SK-N-SH (cell line): ENCODE results near the gene ANXA11. TPM values are rescaled to one million over a fixed set of nuclear protein-coding genes. Genes with fewer than 3 reads are reported as not detected.
"Not testable (repeated sequence)": the region's sequence is repeated elsewhere in the genome, so short reads cannot be mapped to it uniquely, and the experiment has no call there.

ENCODE experiments used
- CTCF ChIA-PET: fragments of 300-600, 350-600 bp; formaldehyde crosslinking; extraction: SDS; loops from one replicate; lab custom pipeline; 2021; lab: Yijun Ruan, JAX
- POLR2A ChIA-PET: fragments of 350-600 bp; sonication (Branson Sonifier 250); formaldehyde crosslinking; extraction: SDS; loops from one replicate; lab custom pipeline; 2020; ENCODE audit warnings: antibody characterized with exemption, inconsistent platforms; lab: Yijun Ruan, JAX
- DNase-seq: peaks from one replicate; pipeline ENCODE4 v3.0.0; 2012
- H2AFZ ChIP-seq: fragments of 200-600 bp; sonication (generic); 2 replicates; pipeline ENCODE4 v1.8.1; 2016; ENCODE audit warnings: antibody characterized with exemption, mild to moderate bottlenecking, low read depth
- H3F3A ChIP-seq: fragments of 200-600 bp; sonication (generic); replicated peaks from 2 replicates; pipeline ENCODE3; 2016; ENCODE audit warnings: antibody characterized with exemption, mild to moderate bottlenecking; ENCODE audit not compliant: insufficient read depth
- H3K27ac ChIP-seq, 2 experiments: fragments of 200-500 bp in 1 of 2; fragments of 200-600 bp in 1 of 2; sonication (Bioruptor generic) in 1 of 2; sonication (generic), shearing (Covaris generic) in 1 of 2; 2 replicates each; pipeline versions ENCODE4 v1.5.1 to v1.6.1; 2014 to 2016; ENCODE audit warnings: low read depth in 2 of 2, inconsistent platforms in 1 of 2, low read length in 1 of 2, mild to moderate bottlenecking in 1 of 2, mixed read lengths in 1 of 2
- H3K27me3 ChIP-seq: fragments of 200-600 bp; sonication (generic), shearing (Covaris generic); 2 replicates; pipeline ENCODE4 v1.6.1; 2016; ENCODE audit warnings: mixed run types; ENCODE audit not compliant: insufficient read depth
- H3K36me3 ChIP-seq, 2 experiments: fragments of 200-500 bp in 1 of 2; fragments of 200-600 bp in 1 of 2; sonication (Bioruptor generic) in 1 of 2; sonication (generic) in 1 of 2; replicated peaks in 1 of 2; 2 replicates each; pipeline versions ENCODE3 to v1.5.1; 2014 to 2016; ENCODE audit warnings: low read length in 1 of 2, mild to moderate bottlenecking in 1 of 2; ENCODE audit not compliant: insufficient read depth in 2 of 2, control insufficient read depth in 1 of 2
- H3K4me1 ChIP-seq, 2 experiments: fragments of 200-500 bp in 1 of 2; fragments of 200-600 bp in 1 of 2; sonication (Bioruptor generic) in 1 of 2; sonication (generic), shearing (Covaris generic) in 1 of 2; 2 replicates each; pipeline versions ENCODE4 v1.5.1 to v1.6.1; 2014 to 2016; ENCODE audit warnings: low read depth in 1 of 2, low read length in 1 of 2, mixed run types in 1 of 2; ENCODE audit not compliant: insufficient read depth in 2 of 2, control insufficient read depth in 1 of 2
- H3K4me2 ChIP-seq: fragments of 200-600 bp; sonication (generic), shearing (Covaris generic); 2 replicates; pipeline ENCODE4 v1.6.1; 2017; ENCODE audit warnings: mixed run types
- H3K4me3 ChIP-seq, 2 experiments: fragments of 200-500 bp in 1 of 2; fragments of 200-600 bp in 1 of 2; sonication (Bioruptor generic) in 1 of 2; sonication (generic), shearing (Covaris generic) in 1 of 2; 2 replicates each; pipeline versions ENCODE4 v1.5.1 to v1.8.1; 2014 to 2016; ENCODE audit warnings: low read depth in 2 of 2, inconsistent platforms in 1 of 2, low read length in 1 of 2, mild to moderate bottlenecking in 1 of 2, mixed read lengths in 1 of 2, moderate library complexity in 1 of 2
- H3K79me2 ChIP-seq: fragments of 200-600 bp; sonication (generic); 2 replicates; pipeline ENCODE4 v1.8.1; 2017; ENCODE audit warnings: mild to moderate bottlenecking; ENCODE audit not compliant: insufficient read depth
- H3K9ac ChIP-seq: fragments of 200-600 bp; sonication (generic); 2 replicates; pipeline ENCODE4 v1.6.1; 2017; ENCODE audit warnings: mixed run types
- H3K9me2 ChIP-seq: fragments of 200-600 bp; sonication (generic); 2 replicates; pipeline ENCODE4 v1.6.1; 2017; ENCODE audit warnings: mixed run types
- H3K9me3 ChIP-seq: fragments of 200-600 bp; sonication (generic); 2 replicates; pipeline ENCODE4 v1.6.1; 2017; ENCODE audit warnings: mixed run types, mild to moderate bottlenecking, moderate library complexity
- H4K20me1 ChIP-seq: fragments of 200-600 bp; sonication (generic); 2 replicates; pipeline ENCODE4 v1.6.1; 2017; ENCODE audit warnings: mild to moderate bottlenecking, mixed run types; ENCODE audit not compliant: insufficient read depth
- CHD2 ChIP-seq: fragments of 150-350 bp; IDR thresholded peaks from 2 replicates; pipeline ENCODE4 v1.6.1; 2018; ENCODE audit warnings: low read length; ENCODE audit not compliant: partially characterized antibody
- EP300 ChIP-seq, 2 experiments: IDR thresholded peaks; 2 replicates each; pipeline versions ENCODE4 v1.4.0 to v1.6.1; 2012; ENCODE audit warnings: borderline replicate concordance in 1 of 2, low read depth in 1 of 2, low read length in 1 of 2
- EZH2phosphoT487 ChIP-seq: fragments of 200-600 bp; sonication (generic); IDR thresholded peaks from 2 replicates; pipeline ENCODE4 v1.6.1; 2017; ENCODE audit warnings: low read depth, mixed run types, mild to moderate bottlenecking, antibody characterized with exemption, moderate library complexity, borderline replicate concordance
- FOXM1 ChIP-seq: IDR thresholded peaks from 2 replicates; pipeline ENCODE4 v1.4.0; 2012; ENCODE audit warnings: low read depth, mild to moderate bottlenecking
- IRF3 ChIP-seq: fragments of 150-350 bp; IDR thresholded peaks from 2 replicates; pipeline ENCODE4 v1.6.1; 2016; ENCODE audit warnings: mild to moderate bottlenecking, low read depth, low read length
- JUND ChIP-seq: IDR thresholded peaks from 2 replicates; pipeline ENCODE4 v1.4.0; 2012
- NFIC ChIP-seq: IDR thresholded peaks from 2 replicates; pipeline ENCODE4 v1.4.0; 2012; ENCODE audit warnings: borderline replicate concordance
- POLR2AphosphoS5 ChIP-seq: IDR thresholded peaks from 2 replicates; pipeline ENCODE4 v1.6.1; 2012; ENCODE audit warnings: low read depth, low read length
- RAD21 ChIP-seq: IDR thresholded peaks from 2 replicates; pipeline ENCODE4 v1.6.1; 2012; ENCODE audit warnings: mild to moderate bottlenecking, low read length
- REST ChIP-seq: IDR thresholded peaks from 2 replicates; pipeline ENCODE4 v1.6.1; 2012; ENCODE audit warnings: mild to moderate bottlenecking, low read depth, low read length, moderate library complexity
- RFX5 ChIP-seq: IDR thresholded peaks from 2 replicates; pipeline ENCODE4 v1.6.1; 2012; ENCODE audit warnings: mild to moderate bottlenecking, improper control_type of control experiment, low read length
- SIN3A ChIP-seq: IDR thresholded peaks from 2 replicates; pipeline ENCODE4 v1.6.1; 2012; ENCODE audit warnings: low read depth, mild to moderate bottlenecking, low read length, moderate library complexity, borderline replicate concordance
- SMC3 ChIP-seq: IDR thresholded peaks from 2 replicates; pipeline ENCODE4 v1.6.1; 2012; ENCODE audit warnings: low read depth, low read length, improper control_type of control experiment
- TAF1 ChIP-seq: IDR thresholded peaks from 2 replicates; pipeline ENCODE4 v1.6.1; 2012; ENCODE audit warnings: low read depth, mild to moderate bottlenecking, low read length, moderate library complexity, borderline replicate concordance
- YY1 ChIP-seq: IDR thresholded peaks from 2 replicates; pipeline ENCODE4 v1.4.0; 2012; ENCODE audit warnings: low read depth, mild to moderate bottlenecking
- WGBS: methylation state at CpG from one replicate; pipeline ENCODE4 v1.1.6; 2017; ENCODE audit warnings: low lambda C conversion rate; 5-methylcytosine and 5-hydroxymethylcytosine counted together
- polyA plus RNA-seq, 3 experiments: library from polyadenylated mRNA; depleted of rRNA; stranded (reverse); fragments of >200 nt; gene quantifications; 2 replicates each; pipeline ENCODE4 v1.2.3, GENCODE V29; 2012
- TF ChIP-seq, protein P1 (sequence below): IDR thresholded peaks from 2 replicates; pipeline ENCODE4 v1.4.0; 2012; ENCODE audit warnings: low read depth, borderline replicate concordance
- TF ChIP-seq, protein P2 (sequence below): IDR thresholded peaks from 2 replicates; pipeline ENCODE4; 2012

Gene ANXA11
- polyA plus RNA-seq, 1 of the 3 experiments (the other 2 are of a cell fraction): 53.6 TPM

- H2AFZ ChIP-seq, H3K9me3 ChIP-seq, H3K9ac ChIP-seq, H3K79me2 ChIP-seq, H3F3A ChIP-seq, H3K4me3 ChIP-seq, H3K36me3 ChIP-seq, H4K20me1 ChIP-seq, H3K27ac ChIP-seq, H3K4me2 ChIP-seq, H3K4me1 ChIP-seq, DNase-seq, H3K9me2 ChIP-seq: not testable (repeated sequence)
- WGBS: 91% methylated on average over 9 of the region's 9 CpGs
- CTCF ChIA-PET: interaction anchor here (2.9 kb wide), 1 partner anchor 10 kb away, joined by 16 read pairs; no protein-coding TSS in a partner anchor
- H3K27me3 ChIP-seq: peaks cover 23% of the 10 kb centered on the region; the same call in 1 of the 2 replicates
- POLR2A ChIA-PET: interaction anchor here (1.0 kb wide), 1 partner anchor 72 kb away, joined by 4 read pairs; the partner anchor contains the start of gene ANXA11
Measured at GRCh38 chr10:80133687-80134086, 71.7 kb downstream of the ANXA11 start.

DNA sequence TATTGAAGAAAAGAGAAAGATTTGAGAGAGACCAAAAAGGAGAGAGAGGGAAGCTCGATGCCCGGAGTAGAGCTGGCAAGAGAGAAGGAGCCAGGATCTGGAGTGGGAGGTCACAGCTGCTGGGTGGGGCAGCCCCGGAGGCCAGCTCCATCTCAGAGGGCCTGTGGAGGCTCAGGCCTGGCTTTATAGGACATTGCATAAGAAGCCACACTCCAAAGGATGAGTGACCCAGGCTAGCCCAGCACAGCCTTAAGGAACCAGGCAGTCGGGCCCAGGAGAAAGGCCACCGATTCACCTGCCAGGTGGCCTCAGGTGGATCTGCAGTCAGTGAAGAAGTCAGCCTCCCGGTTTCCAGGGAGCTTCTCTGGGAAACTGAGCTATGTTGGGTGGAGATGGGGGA, 72.1 kb downstream of the ANXA11 start:
- no peak overlapping the region for H3K27ac ChIP-seq
- ChIA-PET CTCF (interaction anchor here (2.9 kb wide), 1 partner anchor 10 kb away, joined by 16 read pairs; no protein-coding TSS in a partner anchor), POLR2A (interaction anchor here (1.0 kb wide), 1 partner anchor 72 kb away, joined by 4 read pairs; the partner anchor contains the start of gene ANXA11)
- peaks cover 2% of the 10 kb centered on the region for H3F3A ChIP-seq
- H4K20me1 ChIP-seq: no peaks in the 10 kb centered on the region
- H3K4me3 ChIP-seq: no peak overlapping the region
- 0 out of 2 replicates have a peak overlapping the region, but pooled peaks have one; percentile 63 for H2AFZ ChIP-seq
- no peak for DNase-seq
- H3K4me1 ChIP-seq: no peaks in the 10 kb centered on the region; a peak in 1 of 4 replicates
- TF ChIP-seq REST: no peak
- no peak for TF ChIP-seq RAD21
- TF ChIP-seq IRF3: no peak
- no peak for TF ChIP-seq TAF1
- TF ChIP-seq EP300 (IDR thresholded peaks at IDR 0.05; ENCODE audit: borderline replicate concordance in 1 of 2, low read depth in 1 of 2, low read length in 1 of 2): no peak
- no peak for TF ChIP-seq JUND
- TF ChIP-seq NFIC: no peak
- TF ChIP-seq, protein P1, sequence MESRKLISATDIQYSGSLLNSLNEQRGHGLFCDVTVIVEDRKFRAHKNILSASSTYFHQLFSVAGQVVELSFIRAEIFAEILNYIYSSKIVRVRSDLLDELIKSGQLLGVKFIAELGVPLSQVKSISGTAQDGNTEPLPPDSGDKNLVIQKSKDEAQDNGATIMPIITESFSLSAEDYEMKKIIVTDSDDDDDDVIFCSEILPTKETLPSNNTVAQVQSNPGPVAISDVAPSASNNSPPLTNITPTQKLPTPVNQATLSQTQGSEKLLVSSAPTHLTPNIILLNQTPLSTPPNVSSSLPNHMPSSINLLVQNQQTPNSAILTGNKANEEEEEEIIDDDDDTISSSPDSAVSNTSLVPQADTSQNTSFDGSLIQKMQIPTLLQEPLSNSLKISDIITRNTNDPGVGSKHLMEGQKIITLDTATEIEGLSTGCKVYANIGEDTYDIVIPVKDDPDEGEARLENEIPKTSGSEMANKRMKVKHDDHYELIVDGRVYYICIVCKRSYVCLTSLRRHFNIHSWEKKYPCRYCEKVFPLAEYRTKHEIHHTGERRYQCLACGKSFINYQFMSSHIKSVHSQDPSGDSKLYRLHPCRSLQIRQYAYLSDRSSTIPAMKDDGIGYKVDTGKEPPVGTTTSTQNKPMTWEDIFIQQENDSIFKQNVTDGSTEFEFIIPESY: no peak
- TF ChIP-seq SMC3: no peak
- TF ChIP-seq POLR2AphosphoS5: no peak
- no peak for TF ChIP-seq SIN3A
- no peak for TF ChIP-seq RFX5
- TF ChIP-seq, protein P2, sequence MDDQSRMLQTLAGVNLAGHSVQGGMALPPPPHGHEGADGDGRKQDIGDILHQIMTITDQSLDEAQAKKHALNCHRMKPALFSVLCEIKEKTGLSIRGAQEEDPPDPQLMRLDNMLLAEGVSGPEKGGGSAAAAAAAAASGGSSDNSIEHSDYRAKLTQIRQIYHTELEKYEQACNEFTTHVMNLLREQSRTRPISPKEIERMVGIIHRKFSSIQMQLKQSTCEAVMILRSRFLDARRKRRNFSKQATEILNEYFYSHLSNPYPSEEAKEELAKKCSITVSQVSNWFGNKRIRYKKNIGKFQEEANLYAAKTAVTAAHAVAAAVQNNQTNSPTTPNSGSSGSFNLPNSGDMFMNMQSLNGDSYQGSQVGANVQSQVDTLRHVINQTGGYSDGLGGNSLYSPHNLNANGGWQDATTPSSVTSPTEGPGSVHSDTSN: no peak
- no peak for TF ChIP-seq CHD2
- no peak for TF ChIP-seq YY1
- TF ChIP-seq EZH2phosphoT487: no peak
- no peak for TF ChIP-seq FOXM1
- TF ChIP-seq, all 33 proteins: peak for 0
- Histone ChIP-seq H3K27me3 (peaks cover 23% of the 10 kb centered on the region; the same call in 1 of the 2 replicates), H3K9me2 (no peaks in the 10 kb centered on the region), H3K4me2 (peak overlapping the region; percentile 85), H3K36me3 (no peaks in the 10 kb centered on the region), H3K79me2 (no peaks in the 10 kb centered on the region), H3K9ac (no peak overlapping the region), H3K9me3 (no peaks in the 10 kb centered on the region)
- WGBS: 77% methylated on average over 5 of the region's 6 CpGs
